K562 (cell line): ENCODE data around the gene FIBP. TPM values are rescaled to one million over a fixed set of nuclear protein-coding genes. Genes with fewer than 3 reads are reported as not detected.

ENCODE experiments used
- CEBPB ChIP-seq: fragments of 450-650 bp; IDR thresholded peaks from 2 replicates; pipeline ENCODE4 v1.6.1; 2016; ENCODE audit warnings: missing genetic modification characterization, missing compliant biosample characterization
- DDX20 ChIP-seq: fragments of 450-650 bp; IDR thresholded peaks from 2 replicates; pipeline ENCODE4 v1.6.1; 2016; ENCODE audit warnings: missing genetic modification characterization, low read depth, mild to moderate bottlenecking, missing compliant biosample characterization, moderate library complexity
- EP300 ChIP-seq: IDR thresholded peaks from 2 replicates; pipeline ENCODE4 v1.6.1; 2012; ENCODE audit warnings: low read length, improper control_type of control experiment
- KAT2B ChIP-seq: IDR thresholded peaks from one replicate; pipeline ENCODE4 v1.6.1; 2012; ENCODE audit warnings: low read depth, mild to moderate bottlenecking, control low read depth, inconsistent platforms, low read length, moderate library complexity
- KLF10 ChIP-seq: fragments of 250-450 bp; sonication (Bioruptor Pico); IDR thresholded peaks from 2 replicates; pipeline ENCODE4 v1.6.1; 2021; ENCODE audit warnings: matching md5 sums
- MIER1 ChIP-seq: fragments of 450-650 bp; IDR thresholded peaks from 2 replicates; pipeline ENCODE4 v1.6.1; 2016; ENCODE audit warnings: antibody characterized with exemption, mild to moderate bottlenecking, low read depth
- MTA2 ChIP-seq: fragments of 450-650 bp; IDR thresholded peaks from 2 replicates; pipeline ENCODE4 v1.6.1; 2016; ENCODE audit warnings: low read depth
- PYGO2 ChIP-seq: fragments of 450-650 bp; IDR thresholded peaks from 2 replicates; pipeline ENCODE4 v1.6.1; 2016; ENCODE audit warnings: mild to moderate bottlenecking, missing genetic modification characterization, moderate library complexity, missing compliant biosample characterization
- SREBF1 ChIP-seq: fragments of 150-350 bp; IDR thresholded peaks from 2 replicates; pipeline ENCODE4 v1.6.1; 2014; ENCODE audit warnings: antibody characterized with exemption, low read depth, low read length, borderline replicate concordance
- TCF3 ChIP-seq: sonication (generic); formaldehyde crosslinking; IDR thresholded peaks from 2 replicates; pipeline ENCODE4 v1.4.0; 2020; ENCODE audit warnings: mild to moderate bottlenecking, missing genetic modification reagents
- ZNF41 ChIP-seq: fragments of 250-450 bp; sonication (Bioruptor Pico); conservative IDR thresholded peaks from 2 replicates; pipeline ENCODE4 v1.4.0; 2020; ENCODE audit warnings: mild to moderate bottlenecking
- polyA plus RNA-seq, 8 experiments: library from polyadenylated mRNA; depleted of rRNA in 4 of 8; stranded (reverse) in 5 of 8; unstranded in 3 of 8; fragments of >200 nt; fragmentation: Nextera tagmentation in 2 of 8; fragmentation: Illumina TruSeq in 1 of 8; extraction: Ambion mirVana in 2 of 8; extraction: Trizol in 1 of 8; gene quantifications; 2 replicates each; pipeline versions ENCODE4 v1.2.1 to v1.2.3, GENCODE V29; 2011 to 2014; ENCODE audit warnings: inconsistent platforms in 1 of 8, missing spikeins in 1 of 8
- total RNA-seq, 7 experiments: library from RNA; depleted of rRNA in 6 of 7; stranded (reverse); fragments of >200 nt in 6 of 7; fragmentation: Illumina TruSeq in 2 of 7; extraction: Trizol in 2 of 7; gene quantifications; 2 replicates each; pipeline versions ENCODE4 v1.2.1 to v1.2.3, GENCODE V29; 2011 to 2021; ENCODE audit warnings: low replicate concordance in 1 of 7
- TF ChIP-seq, protein P1 (sequence below): fragments of 250-450 bp; sonication (Bioruptor Pico); IDR thresholded peaks from 2 replicates; pipeline ENCODE4 v1.5.1; 2021; ENCODE audit warnings: mild to moderate bottlenecking
- TF ChIP-seq, protein P2 (sequence below): sonication (generic); formaldehyde crosslinking; IDR thresholded peaks from 2 replicates; pipeline ENCODE4 v1.8.1; 2023; ENCODE audit warnings: missing genetic modification reagents, mild to moderate bottlenecking, borderline replicate concordance
- TF ChIP-seq, protein P3 (sequence below): fragments of 450-650 bp; formaldehyde crosslinking; IDR thresholded peaks from 2 replicates; pipeline ENCODE4 v1.4.0; 2020; ENCODE audit warnings: mild to moderate bottlenecking
- TF ChIP-seq, protein P4 (sequence below): fragments of 450-650 bp; IDR thresholded peaks from 2 replicates; pipeline ENCODE4 v1.7.1; 2018; ENCODE audit warnings: mild to moderate bottlenecking, low read depth; ENCODE audit not compliant: partially characterized antibody
- TF ChIP-seq, protein P5 (sequence below): fragments of 250-450 bp; sonication (Bioruptor Pico); IDR thresholded peaks from 2 replicates; pipeline ENCODE4 v1.8.0; 2022; ENCODE audit warnings: moderate library complexity, mild to moderate bottlenecking, inconsistent platforms

The FIBP gene
- total and polyA plus RNA-seq, 9 of the 15 experiments (the other 6 are each of a cell fraction or from before 2014, with no cell fraction given) = 41.2 to 79.2 (median 48.6) TPM

DNA sequence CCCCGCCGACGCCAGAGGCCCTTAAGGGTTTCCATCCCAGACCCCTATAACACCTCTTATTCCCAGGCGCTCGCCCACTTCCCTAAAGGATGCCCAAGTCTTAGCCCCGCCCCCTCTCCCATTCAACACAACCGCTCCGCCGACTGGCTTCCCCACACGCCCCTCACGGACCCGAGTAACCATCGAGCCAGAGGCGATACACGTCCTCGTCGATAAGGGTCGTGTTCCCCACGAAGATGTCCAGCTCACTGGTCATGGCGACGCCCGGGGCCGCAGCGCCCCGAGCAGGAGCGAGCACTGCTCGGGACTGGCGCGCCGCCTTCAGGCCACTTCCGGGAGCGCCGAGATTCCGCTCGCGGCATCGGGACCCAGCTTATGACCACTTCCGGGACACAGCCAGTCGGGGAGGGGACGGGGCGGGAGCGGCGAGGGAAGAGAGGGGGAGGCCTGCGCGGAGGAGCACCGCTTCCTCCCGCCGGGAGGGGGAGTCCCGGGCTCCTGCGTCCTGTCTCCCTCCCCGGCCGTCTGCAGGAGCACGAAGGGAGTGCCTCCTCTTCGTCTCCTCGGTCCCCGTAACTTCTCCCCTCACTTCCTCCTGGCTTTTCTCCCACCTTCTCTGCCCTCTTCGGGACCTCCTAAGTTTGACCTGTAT, at the start of gene FIBP (continued):
- TF ChIP-seq KLF10 (no peak), MTA2 (no peak), KAT2B (peak; percentile 37), TCF3 (CRISPR knock-in tag) (no peak; the same call in 1 of the 2 replicates), DDX20 (tag) (no peak), ZNF41 (no peak), MIER1 (no peak), EP300 (peak; percentile 23; the same call in 1 of the 2 replicates), SREBF1 (no peak), PYGO2 (tag) (no peak), CEBPB (tag) (no peak)
- TF ChIP-seq, protein P1, sequence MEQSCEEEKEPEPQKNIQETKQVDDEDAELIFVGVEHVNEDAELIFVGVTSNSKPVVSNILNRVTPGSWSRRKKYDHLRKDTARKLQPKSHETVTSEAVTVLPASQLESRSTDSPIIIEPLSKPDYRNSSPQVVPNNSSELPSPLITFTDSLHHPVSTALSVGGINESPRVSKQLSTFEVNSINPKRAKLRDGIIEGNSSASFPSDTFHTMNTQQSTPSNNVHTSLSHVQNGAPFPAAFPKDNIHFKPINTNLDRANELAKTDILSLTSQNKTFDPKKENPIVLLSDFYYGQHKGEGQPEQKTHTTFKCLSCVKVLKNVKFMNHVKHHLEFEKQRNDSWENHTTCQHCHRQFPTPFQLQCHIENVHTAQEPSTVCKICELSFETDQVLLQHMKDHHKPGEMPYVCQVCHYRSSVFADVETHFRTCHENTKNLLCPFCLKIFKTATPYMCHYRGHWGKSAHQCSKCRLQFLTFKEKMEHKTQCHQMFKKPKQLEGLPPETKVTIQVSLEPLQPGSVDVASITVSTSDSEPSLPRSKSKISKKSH (CRISPR knock-in tag) = no peak
- TF ChIP-seq, protein P2, sequence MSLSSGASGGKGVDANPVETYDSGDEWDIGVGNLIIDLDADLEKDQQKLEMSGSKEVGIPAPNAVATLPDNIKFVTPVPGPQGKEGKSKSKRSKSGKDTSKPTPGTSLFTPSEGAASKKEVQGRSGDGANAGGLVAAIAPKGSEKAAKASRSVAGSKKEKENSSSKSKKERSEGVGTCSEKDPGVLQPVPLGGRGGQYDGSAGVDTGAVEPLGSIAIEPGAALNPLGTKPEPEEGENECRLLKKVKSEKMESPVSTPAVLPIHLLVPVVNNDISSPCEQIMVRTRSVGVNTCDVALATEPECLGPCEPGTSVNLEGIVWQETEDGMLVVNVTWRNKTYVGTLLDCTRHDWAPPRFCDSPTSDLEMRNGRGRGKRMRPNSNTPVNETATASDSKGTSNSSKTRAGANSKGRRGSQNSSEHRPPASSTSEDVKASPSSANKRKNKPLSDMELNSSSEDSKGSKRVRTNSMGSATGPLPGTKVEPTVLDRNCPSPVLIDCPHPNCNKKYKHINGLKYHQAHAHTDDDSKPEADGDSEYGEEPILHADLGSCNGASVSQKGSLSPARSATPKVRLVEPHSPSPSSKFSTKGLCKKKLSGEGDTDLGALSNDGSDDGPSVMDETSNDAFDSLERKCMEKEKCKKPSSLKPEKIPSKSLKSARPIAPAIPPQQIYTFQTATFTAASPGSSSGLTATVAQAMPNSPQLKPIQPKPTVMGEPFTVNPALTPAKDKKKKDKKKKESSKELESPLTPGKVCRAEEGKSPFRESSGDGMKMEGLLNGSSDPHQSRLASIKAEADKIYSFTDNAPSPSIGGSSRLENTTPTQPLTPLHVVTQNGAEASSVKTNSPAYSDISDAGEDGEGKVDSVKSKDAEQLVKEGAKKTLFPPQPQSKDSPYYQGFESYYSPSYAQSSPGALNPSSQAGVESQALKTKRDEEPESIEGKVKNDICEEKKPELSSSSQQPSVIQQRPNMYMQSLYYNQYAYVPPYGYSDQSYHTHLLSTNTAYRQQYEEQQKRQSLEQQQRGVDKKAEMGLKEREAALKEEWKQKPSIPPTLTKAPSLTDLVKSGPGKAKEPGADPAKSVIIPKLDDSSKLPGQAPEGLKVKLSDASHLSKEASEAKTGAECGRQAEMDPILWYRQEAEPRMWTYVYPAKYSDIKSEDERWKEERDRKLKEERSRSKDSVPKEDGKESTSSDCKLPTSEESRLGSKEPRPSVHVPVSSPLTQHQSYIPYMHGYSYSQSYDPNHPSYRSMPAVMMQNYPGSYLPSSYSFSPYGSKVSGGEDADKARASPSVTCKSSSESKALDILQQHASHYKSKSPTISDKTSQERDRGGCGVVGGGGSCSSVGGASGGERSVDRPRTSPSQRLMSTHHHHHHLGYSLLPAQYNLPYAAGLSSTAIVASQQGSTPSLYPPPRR (CRISPR knock-in tag) = no peak
- TF ChIP-seq, protein P3, sequence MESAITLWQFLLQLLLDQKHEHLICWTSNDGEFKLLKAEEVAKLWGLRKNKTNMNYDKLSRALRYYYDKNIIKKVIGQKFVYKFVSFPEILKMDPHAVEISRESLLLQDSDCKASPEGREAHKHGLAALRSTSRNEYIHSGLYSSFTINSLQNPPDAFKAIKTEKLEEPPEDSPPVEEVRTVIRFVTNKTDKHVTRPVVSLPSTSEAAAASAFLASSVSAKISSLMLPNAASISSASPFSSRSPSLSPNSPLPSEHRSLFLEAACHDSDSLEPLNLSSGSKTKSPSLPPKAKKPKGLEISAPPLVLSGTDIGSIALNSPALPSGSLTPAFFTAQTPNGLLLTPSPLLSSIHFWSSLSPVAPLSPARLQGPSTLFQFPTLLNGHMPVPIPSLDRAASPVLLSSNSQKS = 0 out of 2 replicates have a peak, but pooled peaks have one; percentile 11
- TF ChIP-seq, protein P4, sequence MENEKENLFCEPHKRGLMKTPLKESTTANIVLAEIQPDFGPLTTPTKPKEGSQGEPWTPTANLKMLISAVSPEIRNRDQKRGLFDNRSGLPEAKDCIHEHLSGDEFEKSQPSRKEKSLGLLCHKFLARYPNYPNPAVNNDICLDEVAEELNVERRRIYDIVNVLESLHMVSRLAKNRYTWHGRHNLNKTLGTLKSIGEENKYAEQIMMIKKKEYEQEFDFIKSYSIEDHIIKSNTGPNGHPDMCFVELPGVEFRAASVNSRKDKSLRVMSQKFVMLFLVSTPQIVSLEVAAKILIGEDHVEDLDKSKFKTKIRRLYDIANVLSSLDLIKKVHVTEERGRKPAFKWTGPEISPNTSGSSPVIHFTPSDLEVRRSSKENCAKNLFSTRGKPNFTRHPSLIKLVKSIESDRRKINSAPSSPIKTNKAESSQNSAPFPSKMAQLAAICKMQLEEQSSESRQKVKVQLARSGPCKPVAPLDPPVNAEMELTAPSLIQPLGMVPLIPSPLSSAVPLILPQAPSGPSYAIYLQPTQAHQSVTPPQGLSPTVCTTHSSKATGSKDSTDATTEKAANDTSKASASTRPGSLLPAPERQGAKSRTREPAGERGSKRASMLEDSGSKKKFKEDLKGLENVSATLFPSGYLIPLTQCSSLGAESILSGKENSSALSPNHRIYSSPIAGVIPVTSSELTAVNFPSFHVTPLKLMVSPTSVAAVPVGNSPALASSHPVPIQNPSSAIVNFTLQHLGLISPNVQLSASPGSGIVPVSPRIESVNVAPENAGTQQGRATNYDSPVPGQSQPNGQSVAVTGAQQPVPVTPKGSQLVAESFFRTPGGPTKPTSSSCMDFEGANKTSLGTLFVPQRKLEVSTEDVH = peak; percentile 87
- TF ChIP-seq, protein P5, sequence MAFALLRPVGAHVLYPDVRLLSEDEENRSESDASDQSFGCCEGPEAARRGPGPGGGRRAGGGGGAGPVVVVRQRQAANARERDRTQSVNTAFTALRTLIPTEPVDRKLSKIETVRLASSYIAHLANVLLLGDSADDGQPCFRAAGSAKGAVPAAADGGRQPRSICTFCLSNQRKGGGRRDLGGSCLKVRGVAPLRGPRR (CRISPR knock-in tag) = no peak
